HepG2 (cell line): ENCODE data around the gene ALDOA. TPM values are rescaled to one million over a fixed set of nuclear protein-coding genes. Genes with fewer than 3 reads are reported as not detected.

Experiments used
- AHDC1 ChIP-seq: sonication (generic); formaldehyde crosslinking; IDR thresholded peaks from 2 replicates; pipeline ENCODE4 v1.5.1; 2020; ENCODE audit warnings: mild to moderate bottlenecking, missing genetic modification reagents, borderline replicate concordance
- CCDC6 ChIP-seq: sonication (generic); formaldehyde crosslinking; IDR thresholded peaks from 2 replicates; pipeline ENCODE4 v1.8.1; 2022; ENCODE audit warnings: mild to moderate bottlenecking, missing genetic modification reagents, moderate library complexity
- REL ChIP-seq: sonication (generic); formaldehyde crosslinking; conservative IDR thresholded peaks from 2 replicates; pipeline ENCODE4 v1.8.0; 2022; ENCODE audit warnings: mild to moderate bottlenecking, missing genetic modification reagents, moderate library complexity
- ZNF121 ChIP-seq: sonication (generic); formaldehyde crosslinking; IDR thresholded peaks from 2 replicates; pipeline ENCODE4 v1.5.0; 2020; ENCODE audit warnings: mild to moderate bottlenecking, missing genetic modification reagents
- ZNF282 ChIP-seq: fragments of 450-650 bp; IDR thresholded peaks from 2 replicates; pipeline ENCODE4 v1.6.1; 2018; ENCODE audit not compliant: partially characterized antibody
- ZNF34 ChIP-seq: sonication (generic); formaldehyde crosslinking; IDR thresholded peaks from 2 replicates; pipeline ENCODE4 v1.4.0; 2020; ENCODE audit warnings: mild to moderate bottlenecking, missing genetic modification reagents, borderline replicate concordance
- ZNF382 ChIP-seq: sonication (generic); formaldehyde crosslinking; IDR thresholded peaks from 2 replicates; pipeline ENCODE4 v1.5.0; 2020; ENCODE audit warnings: missing genetic modification reagents, mild to moderate bottlenecking, borderline replicate concordance
- ZNF614 ChIP-seq: IDR thresholded peaks from 2 replicates; pipeline ENCODE4 v1.6.1; 2018; ENCODE audit warnings: missing biosample characterization, missing genetic modification reagents, inconsistent platforms, borderline replicate concordance
- ZSCAN30 ChIP-seq: sonication (generic); formaldehyde crosslinking; IDR thresholded peaks from 2 replicates; pipeline ENCODE4 v1.5.0; 2020; ENCODE audit warnings: mild to moderate bottlenecking, missing genetic modification reagents
- polyA plus RNA-seq, 8 experiments: library from polyadenylated mRNA; depleted of rRNA in 3 of 8; stranded (reverse) in 7 of 8; unstranded in 1 of 8; fragments of >200 nt; fragmentation: Illumina TruSeq in 4 of 8; extraction: Trizol in 4 of 8; gene quantifications; 2 replicates each; pipeline versions ENCODE4 v1.2.1 to v1.2.3, GENCODE V29; 2011 to 2016; ENCODE audit warnings: low read depth in 4 of 8, missing spikeins in 1 of 8, mixed read lengths in 1 of 8; ENCODE audit not compliant: insufficient read depth in 1 of 8
- total RNA-seq, 5 experiments: library from RNA; depleted of rRNA; stranded (reverse); fragments of >200 nt; fragmentation: Illumina TruSeq; extraction: Trizol; gene quantifications; 2 replicates each; pipeline ENCODE4 v1.2.3, GENCODE V29; 2016; ENCODE audit warnings: low read depth in 1 of 5
- TF ChIP-seq, protein P1 (sequence below): sonication (generic); formaldehyde crosslinking; IDR thresholded peaks from 2 replicates; pipeline ENCODE4 v1.5.1; 2020; ENCODE audit warnings: missing genetic modification reagents, mild to moderate bottlenecking, borderline replicate concordance
- TF ChIP-seq, protein P2 (sequence below): sonication (generic); formaldehyde crosslinking; IDR thresholded peaks from 2 replicates; pipeline ENCODE4 v1.8.0; 2023; ENCODE audit warnings: mild to moderate bottlenecking, missing genetic modification reagents

Gene ALDOA
- total and polyA plus RNA-seq, 2 of the 13 experiments (the other 11 are each of a cell fraction or from before 2014, with no cell fraction given) = 925 to 1,884 TPM

- TF ChIP-seq AHDC1 (CRISPR knock-in tag) = peak; percentile 63; the same call in 1 of the 2 replicates
- TF ChIP-seq CCDC6 (CRISPR knock-in tag) = peak; percentile 50; the same call in 1 of the 2 replicates
- TF ChIP-seq ZNF121 (CRISPR knock-in tag) = no peak; the same call in 1 of the 2 replicates
- TF ChIP-seq, protein P1, sequence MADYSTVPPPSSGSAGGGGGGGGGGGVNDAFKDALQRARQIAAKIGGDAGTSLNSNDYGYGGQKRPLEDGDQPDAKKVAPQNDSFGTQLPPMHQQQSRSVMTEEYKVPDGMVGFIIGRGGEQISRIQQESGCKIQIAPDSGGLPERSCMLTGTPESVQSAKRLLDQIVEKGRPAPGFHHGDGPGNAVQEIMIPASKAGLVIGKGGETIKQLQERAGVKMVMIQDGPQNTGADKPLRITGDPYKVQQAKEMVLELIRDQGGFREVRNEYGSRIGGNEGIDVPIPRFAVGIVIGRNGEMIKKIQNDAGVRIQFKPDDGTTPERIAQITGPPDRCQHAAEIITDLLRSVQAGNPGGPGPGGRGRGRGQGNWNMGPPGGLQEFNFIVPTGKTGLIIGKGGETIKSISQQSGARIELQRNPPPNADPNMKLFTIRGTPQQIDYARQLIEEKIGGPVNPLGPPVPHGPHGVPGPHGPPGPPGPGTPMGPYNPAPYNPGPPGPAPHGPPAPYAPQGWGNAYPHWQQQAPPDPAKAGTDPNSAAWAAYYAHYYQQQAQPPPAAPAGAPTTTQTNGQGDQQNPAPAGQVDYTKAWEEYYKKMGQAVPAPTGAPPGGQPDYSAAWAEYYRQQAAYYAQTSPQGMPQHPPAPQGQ (CRISPR knock-in tag) = no peak
- TF ChIP-seq ZNF382 (CRISPR knock-in tag) = no peak
- no peak for TF ChIP-seq ZNF34 (CRISPR knock-in tag)
- no peak; the same call in 1 of the 2 replicates for TF ChIP-seq ZSCAN30
- TF ChIP-seq ZNF282 = no peak
- no peak for TF ChIP-seq ZNF614 (CRISPR knock-in tag)
- TF ChIP-seq REL (CRISPR knock-in tag) = no peak
- TF ChIP-seq, protein P2, sequence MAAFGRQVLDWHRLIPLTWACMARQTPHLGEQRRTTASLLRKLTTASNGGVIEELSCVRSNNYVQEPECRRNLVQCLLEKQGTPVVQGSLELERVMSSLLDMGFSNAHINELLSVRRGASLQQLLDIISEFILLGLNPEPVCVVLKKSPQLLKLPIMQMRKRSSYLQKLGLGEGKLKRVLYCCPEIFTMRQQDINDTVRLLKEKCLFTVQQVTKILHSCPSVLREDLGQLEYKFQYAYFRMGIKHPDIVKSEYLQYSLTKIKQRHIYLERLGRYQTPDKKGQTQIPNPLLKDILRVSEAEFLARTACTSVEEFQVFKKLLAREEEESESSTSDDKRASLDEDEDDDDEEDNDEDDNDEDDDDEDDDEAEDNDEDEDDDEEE = no peak
Measured at GRCh38 chr16:30065943-30066760, 592 bp downstream of the ALDOA start (continued).
